Left ventricle myocardium inferior (tissue), 1 donor: ENCODE results near the gene TXNDC8. TPM values are rescaled to one million over a fixed set of nuclear protein-coding genes. Genes with fewer than 3 reads are reported as not detected.

Experiments
- DNase-seq: peaks from one replicate; pipeline ENCODE4 v3.0.0-alpha.2; 2020
- H3K27ac ChIP-seq: fragments of 200-600 bp; replicated peaks from 2 replicates; pipeline ENCODE4 v1.8.0; 2021
- H3K27me3 ChIP-seq: fragments of 200-600 bp; 2 replicates; pipeline ENCODE4 v1.8.0; 2021; ENCODE audit warnings: low read depth
- H3K36me3 ChIP-seq: fragments of 200-600 bp; 2 replicates; pipeline ENCODE4 v1.8.0; 2021
- H3K4me1 ChIP-seq: fragments of 200-600 bp; 2 replicates; pipeline ENCODE4 v1.8.0; 2021
- H3K4me3 ChIP-seq: fragments of 200-600 bp; 2 replicates; pipeline ENCODE4 v1.8.0; 2021; ENCODE audit warnings: mild to moderate bottlenecking, moderate library complexity
- H3K9me3 ChIP-seq: fragments of 200-600 bp; replicated peaks from 2 replicates; pipeline ENCODE4 v1.8.0; 2021
- intact Hi-C: fragments of 100-400 bp; cut with micrococcal nuclease; formaldehyde crosslinking; loops from one replicate; pipeline ENCODE4 v1.11.0; 2022
- total RNA-seq: library from RNA; stranded (reverse); fragmentation: NEBNext Ultra II Directional; extraction: Animal tissue kit (Norgen Biotek cat#: 25700); gene quantifications from one replicate; pipeline ENCODE4 v1.2.1, GENCODE V29; 2021
- TF ChIP-seq, protein P1 (sequence below): fragments of 200-600 bp; IDR thresholded peaks from 2 replicates; pipeline ENCODE4 v1.8.0; 2021; ENCODE audit warnings: antibody characterized with exemption, mild to moderate bottlenecking, borderline replicate concordance
- donor health status: DM: no; HTN: yes; CAD: no; lungs with severe emphysema.

TXNDC8 gene
- total RNA-seq, 1 donor from 2014 or later: not detected

DNA sequence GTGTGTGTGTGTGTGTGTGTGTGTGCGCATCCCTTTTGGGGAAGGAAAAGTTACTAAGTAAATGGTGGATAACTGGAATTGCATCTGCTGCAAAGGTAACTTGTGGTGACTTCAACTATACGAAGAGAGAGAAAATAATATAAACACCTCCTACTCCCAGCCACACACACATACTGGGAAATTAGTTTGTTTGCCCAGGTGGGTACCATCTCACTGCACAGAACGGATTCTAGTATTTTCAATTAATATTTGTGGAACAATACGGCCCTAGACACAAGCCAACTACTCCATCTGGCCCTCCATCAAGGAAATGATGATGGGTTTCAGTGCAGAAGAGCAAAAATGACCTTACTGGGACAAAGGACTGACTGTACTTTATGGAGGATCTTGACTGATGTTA is 49.2 kb downstream of the TXNDC8 start:
- no peak overlapping the region for H3K27ac ChIP-seq
- intact Hi-C loops: no loop called here
- H3K36me3 ChIP-seq: no peaks in the 10 kb centered on the region
- H3K4me3 ChIP-seq: no peak overlapping the region
- H3K27me3 ChIP-seq: peaks cover 8% of the 10 kb centered on the region
- no peaks in the 10 kb centered on the region for H3K4me1 ChIP-seq
- DNase-seq: no peak
- no peaks in the 10 kb centered on the region for H3K9me3 ChIP-seq
- TF ChIP-seq, protein P1, sequence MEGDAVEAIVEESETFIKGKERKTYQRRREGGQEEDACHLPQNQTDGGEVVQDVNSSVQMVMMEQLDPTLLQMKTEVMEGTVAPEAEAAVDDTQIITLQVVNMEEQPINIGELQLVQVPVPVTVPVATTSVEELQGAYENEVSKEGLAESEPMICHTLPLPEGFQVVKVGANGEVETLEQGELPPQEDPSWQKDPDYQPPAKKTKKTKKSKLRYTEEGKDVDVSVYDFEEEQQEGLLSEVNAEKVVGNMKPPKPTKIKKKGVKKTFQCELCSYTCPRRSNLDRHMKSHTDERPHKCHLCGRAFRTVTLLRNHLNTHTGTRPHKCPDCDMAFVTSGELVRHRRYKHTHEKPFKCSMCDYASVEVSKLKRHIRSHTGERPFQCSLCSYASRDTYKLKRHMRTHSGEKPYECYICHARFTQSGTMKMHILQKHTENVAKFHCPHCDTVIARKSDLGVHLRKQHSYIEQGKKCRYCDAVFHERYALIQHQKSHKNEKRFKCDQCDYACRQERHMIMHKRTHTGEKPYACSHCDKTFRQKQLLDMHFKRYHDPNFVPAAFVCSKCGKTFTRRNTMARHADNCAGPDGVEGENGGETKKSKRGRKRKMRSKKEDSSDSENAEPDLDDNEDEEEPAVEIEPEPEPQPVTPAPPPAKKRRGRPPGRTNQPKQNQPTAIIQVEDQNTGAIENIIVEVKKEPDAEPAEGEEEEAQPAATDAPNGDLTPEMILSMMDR: no peak

DNA sequence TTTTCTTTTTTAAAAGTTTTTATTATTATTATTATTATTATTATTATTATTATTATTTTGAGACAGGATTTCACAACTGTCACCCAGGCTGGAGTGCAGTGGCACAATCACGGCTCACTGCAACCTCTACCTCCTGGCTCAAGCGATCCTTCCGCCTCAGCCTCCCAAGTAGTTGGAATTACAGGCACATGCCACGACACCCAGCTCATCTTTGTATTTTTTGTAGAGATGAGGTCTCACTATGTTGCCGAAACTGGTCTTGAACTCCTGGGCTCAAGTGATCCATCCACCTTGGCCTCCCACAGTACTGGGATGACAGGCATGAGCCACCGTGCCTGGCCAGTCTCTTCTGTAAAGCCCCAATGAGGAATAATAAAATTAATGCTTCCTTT is 50.4 kb downstream of the TXNDC8 start:
- Histone ChIP-seq H3K36me3 (no peaks in the 10 kb centered on the region), H3K9me3 (no peaks in the 10 kb centered on the region), H3K27ac (no peak overlapping the region), H3K4me3 (no peak overlapping the region), H3K4me1 (no peaks in the 10 kb centered on the region), H3K27me3 (peaks cover 5% of the 10 kb centered on the region)
- TF ChIP-seq, protein P1: no peak
- intact Hi-C loops: no loop called here
- DNase-seq: no peak

DNA sequence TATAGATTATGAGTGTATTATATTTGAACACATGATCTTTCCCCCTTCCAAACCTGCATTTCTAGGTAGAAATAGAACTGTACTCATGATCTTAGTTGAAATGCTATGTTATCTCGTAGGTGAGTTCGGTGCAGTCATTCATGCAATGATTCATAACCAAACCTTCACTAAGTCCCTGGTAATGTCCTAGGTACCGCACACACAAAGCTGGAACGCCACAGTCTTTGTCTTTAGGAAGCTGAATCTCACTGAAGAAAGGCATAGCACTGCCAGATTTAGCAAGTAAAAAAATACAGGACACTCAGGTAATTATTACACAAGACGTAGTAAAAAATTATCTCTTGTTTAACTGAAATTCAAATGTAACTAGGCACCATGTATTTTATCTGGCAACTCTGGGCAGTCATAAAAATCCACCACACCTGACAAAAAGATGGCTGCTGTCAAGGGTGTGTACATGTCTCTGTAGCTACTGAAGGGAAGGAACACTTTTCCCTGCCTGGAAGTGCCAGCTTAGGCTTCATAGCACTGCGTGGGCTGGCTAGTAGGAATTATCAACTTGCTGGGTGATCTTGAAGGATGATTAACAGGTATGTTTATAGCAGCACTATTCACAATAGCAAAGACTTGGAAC is 53.3 kb downstream of the TXNDC8 start:
- intact Hi-C loops: no loop called here
- no peaks in the 10 kb centered on the region for H3K36me3 ChIP-seq
- H3K27me3 ChIP-seq: no peaks in the 10 kb centered on the region
- TF ChIP-seq, protein P1: no peak
- H3K9me3 ChIP-seq: no peaks in the 10 kb centered on the region
- no peak overlapping the region for H3K27ac ChIP-seq
- H3K4me1 ChIP-seq: no peaks in the 10 kb centered on the region
- DNase-seq: no peak
- no peak overlapping the region for H3K4me3 ChIP-seq

DNA sequence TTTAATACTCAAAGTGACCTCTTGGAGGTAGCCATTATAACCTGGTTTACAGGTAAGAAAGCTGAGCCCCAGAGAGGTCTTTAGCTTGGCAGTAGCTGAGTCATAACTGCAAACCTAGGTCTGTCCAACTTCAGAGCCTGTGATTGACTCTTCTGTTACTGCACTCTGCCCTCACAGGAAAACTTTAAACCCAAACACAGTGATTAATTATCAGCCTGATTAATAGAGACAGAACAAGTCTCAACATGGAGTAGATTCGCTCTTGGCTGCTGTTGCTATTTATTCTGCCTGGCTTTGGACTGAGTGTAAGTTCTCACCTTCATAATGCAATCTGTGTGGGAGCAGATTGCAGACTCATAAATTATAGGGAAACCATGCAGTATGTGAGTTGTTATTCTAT is 53.9 kb downstream of the TXNDC8 start:
- no peak for DNase-seq
- H3K4me3 ChIP-seq: no peak overlapping the region
- H3K27me3 ChIP-seq: no peaks in the 10 kb centered on the region
- TF ChIP-seq, protein P1: no peak
- H3K27ac ChIP-seq: no peak overlapping the region
- no peaks in the 10 kb centered on the region for H3K36me3 ChIP-seq
- intact Hi-C loops: no loop called here
- H3K4me1 ChIP-seq: no peaks in the 10 kb centered on the region
- no peaks in the 10 kb centered on the region for H3K9me3 ChIP-seq

DNA sequence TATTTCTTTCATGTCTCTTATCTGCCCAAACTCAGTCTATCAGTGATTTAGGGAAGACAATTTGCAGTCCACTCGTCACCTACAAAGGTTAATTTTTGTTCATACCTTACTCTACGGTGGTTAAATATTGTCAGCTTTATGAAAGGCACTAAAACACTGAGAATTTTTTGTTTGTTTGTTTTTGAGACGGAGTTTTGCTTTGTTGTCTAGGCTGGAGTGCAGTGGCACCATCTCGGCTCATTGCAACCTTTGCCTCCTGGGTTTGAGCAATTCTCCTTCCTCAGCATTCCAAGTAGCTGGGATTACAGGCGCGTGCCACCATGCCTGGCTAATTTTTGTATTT is 55.0 kb downstream of the TXNDC8 start:
- Histone ChIP-seq H3K4me3 (no peak overlapping the region), H3K27ac (no peak overlapping the region), H3K4me1 (no peaks in the 10 kb centered on the region), H3K27me3 (no peaks in the 10 kb centered on the region), H3K9me3 (no peaks in the 10 kb centered on the region), H3K36me3 (no peaks in the 10 kb centered on the region)
- no peak for DNase-seq
- intact Hi-C loops: no loop called here
- TF ChIP-seq, protein P1: no peak
